ELF-1 (cell line): ENCODE measurements around the gene GPR108.
A peak's percentile ranks its signal among the peaks of the same experiment; 100 is the strongest.
"Not testable (repeated sequence)": the region's sequence is repeated elsewhere in the genome, so short reads cannot be mapped to it uniquely, and the experiment has no call there.

Experiments
- DNase-seq: peaks from one replicate; pipeline ENCODE4 v3.0.0-alpha.2; 2016; ENCODE audit warnings: low read depth, low spot score

GPR108 gene

GRCh38 chr19:6737284-6737872, at the start of gene GPR108:
GPR108 (minus strand) TSS chr19:6737580; CDS start chr19:6737576, 4 bp downstream.
- peak; percentile 100 for DNase-seq

GRCh38 chr19:6779206-6779605, 41.8 kb upstream of the GPR108 start:
- DNase-seq = no peak

DNA sequence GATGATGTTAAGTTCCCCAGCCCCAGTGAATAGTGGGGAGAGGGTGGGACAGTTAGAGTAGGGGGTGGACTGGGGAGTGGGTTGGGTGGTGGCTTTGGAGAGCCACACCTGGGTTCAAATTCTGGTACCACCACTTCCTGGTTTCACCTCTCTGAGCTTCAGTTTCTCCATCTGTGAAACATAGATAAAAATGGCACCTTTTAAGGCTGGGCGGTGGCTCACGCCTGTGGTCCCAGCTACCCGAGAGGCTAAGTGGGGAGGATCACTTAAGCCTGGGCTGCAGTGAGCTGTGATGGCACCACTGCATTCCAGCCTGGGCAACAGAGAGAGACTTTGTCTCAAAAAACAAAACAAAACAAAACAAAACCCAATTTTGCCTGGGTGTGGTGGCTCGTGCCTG, 41.0 kb upstream of the GPR108 start:
- no peak for DNase-seq

- DNase-seq = no peak
Observed at GRCh38 chr19:6777434-6777833, 40.1 kb upstream of the GPR108 start.

- no peak for DNase-seq
Observed at GRCh38 chr19:6776999-6777398, 39.6 kb upstream of the GPR108 start.

DNA sequence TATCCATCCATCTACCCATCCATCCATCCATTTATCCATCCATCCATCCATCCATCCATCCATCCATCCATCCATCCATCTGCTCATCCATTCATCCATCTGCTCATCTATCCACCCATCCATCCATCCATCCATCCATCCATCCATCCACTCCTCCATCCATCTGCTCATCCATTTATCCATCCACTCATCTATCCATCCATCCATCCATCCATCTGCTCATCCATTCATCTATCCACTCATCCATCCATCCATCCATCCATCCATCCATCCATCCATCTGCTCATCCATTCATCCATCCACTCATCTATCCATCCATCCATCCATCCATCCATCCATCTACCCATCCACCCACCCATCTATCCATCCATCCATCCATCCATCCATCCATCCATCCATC, 38.7 kb upstream of the GPR108 start:
- not testable (repeated sequence) for DNase-seq

DNA sequence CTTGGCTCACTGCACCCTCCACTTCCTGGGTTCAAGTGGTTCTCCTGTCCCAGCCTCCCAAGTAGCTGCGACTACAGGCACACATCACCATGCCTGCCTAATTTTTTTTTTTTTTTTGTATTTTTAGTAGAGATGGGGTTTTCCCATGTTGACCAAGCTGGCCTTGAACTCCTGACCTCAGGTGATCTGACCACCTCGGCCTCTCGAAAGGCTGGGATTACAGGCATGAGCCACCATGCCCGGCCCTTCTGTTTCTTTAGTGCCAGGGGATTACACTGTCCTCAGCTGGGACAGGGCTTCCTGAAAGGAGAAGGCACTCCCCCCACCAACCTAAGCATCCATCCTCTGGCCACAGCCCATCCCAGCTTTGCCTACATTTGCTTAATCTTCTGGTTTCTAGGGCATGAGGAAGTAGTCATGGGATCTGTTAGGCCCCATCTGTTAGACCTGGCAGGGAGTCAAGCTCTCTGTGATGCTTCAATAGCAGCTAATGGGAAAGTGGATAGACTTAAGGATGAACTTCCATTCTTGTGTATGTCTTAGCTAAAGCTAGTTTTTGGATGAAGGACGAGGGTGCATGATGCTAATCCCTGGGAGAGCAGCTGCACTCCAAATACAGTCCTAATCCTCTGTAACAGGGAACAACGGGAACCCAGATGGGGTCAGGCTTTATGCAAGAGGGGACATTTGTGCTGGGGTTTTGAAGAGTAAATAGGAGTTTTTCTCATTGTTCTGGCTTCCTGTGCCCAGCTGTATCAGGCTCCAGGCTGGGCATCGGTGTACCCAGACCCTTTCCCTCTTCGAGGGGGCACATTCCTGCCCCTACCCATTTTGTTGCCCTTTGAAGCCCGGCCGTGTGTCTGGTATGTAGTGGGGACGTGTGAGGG, 37.7 kb upstream of the GPR108 start:
- DNase-seq = no peak

DNA sequence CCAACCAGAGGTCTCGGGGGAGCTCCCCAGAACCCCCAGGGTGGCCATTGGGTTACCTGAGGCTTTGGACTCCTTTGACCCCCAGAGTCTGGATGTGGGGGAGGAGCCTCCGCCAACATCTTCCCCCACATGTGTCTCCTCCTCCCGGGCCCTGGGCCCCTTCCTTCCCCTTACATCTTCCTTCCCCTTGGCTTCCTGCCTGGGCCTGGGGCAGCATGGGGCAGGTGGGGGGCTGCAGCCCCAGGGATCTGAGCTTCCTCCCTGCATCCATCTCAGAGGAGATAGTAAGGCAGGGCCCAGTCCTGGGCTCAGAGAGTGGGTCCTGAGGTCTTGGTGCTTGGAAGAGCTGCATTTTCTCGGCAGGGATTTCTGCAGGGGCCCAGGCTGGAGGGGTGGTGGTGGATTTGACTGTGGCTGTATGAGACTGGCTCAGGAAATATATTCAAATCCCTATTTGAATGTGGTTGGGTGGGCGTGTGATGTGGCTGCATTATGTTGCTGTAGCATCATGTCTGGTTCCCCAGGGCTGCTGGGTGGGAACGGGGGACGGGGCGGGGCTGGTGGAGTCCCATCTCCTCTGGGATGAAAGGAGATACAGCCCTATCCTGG, 36.0 kb upstream of the GPR108 start:
- no peak for DNase-seq

DNA sequence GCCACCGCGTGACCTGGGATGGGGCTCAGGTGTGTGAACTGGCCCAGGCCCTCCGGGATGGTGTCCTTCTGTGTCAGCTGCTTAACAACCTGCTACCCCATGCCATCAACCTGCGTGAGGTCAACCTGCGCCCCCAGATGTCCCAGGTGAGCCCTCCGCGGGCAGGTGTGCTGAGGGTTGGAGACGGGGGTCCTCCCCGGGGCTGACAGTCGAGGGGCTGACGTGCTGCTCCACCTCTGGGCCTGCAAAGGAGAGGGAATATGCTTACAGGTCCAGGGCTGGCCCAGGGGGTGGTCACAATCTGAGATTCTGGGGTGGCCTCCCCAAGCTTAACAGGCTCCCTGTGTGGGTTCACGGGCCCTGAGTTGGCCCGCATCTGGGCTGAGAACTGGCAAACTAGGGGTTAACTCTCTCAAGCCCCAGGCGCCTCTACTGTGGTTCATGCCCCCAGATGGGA, 35.5 kb upstream of the GPR108 start:
- DNase-seq = no peak

DNA sequence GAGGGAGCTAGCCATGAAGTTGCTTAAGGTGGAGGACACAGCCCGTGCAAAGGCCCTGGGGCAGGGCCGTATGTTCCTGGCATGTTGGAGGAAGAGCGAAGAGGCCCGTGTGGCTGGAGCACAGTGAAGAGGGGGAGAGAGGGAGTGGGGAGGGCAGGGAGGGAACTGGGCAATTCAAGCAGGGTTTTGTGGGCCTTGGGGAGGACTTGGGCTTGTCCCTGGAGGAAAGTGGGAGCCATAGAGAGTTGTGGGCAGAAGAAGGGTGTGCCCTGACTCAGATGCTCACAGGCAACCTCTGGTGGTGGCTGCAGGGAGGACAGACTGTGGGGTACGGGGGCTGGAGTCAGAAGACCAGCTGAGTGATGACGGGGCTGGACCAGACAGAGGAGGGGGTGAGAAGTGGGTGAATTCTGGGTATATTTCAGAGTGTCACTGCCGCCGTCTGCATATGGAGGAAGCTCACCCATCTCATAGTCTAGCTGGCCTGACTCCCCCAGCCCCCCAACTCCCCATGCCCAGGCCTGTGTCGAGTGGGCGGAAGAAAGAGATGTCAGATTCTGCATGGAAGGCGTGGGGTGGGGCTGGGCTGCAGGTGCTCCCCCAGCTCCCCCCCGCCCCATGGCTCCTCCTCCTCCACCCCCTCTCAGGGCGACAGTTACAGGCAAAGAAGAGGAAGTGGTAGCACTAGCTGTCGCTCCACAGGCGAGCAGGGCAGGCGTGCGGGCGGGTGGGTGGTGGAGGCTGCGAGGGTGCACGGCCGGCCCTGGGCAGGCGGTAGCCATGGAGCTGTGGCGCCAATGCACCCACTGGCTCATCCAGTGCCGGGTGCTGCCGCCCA, 34.9 kb upstream of the GPR108 start, which contains the start of gene VAV1:
TSS of gene VAV1 (plus strand) at position 681 of the 838 bp plus-strand sequence. CDS start at position 781, 100 bp downstream.
- DNase-seq = no peak

DNA sequence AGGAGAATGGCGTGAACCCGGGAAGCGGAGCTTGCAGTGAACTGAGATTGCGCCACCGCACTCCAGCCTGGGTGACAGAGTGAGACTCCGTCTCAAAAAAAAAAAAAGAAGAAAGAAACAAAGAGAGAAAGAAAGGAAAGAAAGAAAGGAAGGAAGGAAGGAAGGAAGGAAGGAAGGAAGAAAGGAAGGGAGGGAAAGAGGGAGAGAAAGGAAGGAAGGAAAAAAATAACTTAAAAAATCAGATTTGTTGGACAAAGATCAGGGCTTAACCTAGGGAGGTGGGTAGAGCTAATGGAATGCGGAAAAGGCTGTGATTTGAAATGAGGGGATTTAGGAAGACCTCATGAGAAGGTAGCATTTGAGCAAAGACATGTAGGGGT, 34.3 kb upstream of the GPR108 start:
- not testable (repeated sequence) for DNase-seq

DNA sequence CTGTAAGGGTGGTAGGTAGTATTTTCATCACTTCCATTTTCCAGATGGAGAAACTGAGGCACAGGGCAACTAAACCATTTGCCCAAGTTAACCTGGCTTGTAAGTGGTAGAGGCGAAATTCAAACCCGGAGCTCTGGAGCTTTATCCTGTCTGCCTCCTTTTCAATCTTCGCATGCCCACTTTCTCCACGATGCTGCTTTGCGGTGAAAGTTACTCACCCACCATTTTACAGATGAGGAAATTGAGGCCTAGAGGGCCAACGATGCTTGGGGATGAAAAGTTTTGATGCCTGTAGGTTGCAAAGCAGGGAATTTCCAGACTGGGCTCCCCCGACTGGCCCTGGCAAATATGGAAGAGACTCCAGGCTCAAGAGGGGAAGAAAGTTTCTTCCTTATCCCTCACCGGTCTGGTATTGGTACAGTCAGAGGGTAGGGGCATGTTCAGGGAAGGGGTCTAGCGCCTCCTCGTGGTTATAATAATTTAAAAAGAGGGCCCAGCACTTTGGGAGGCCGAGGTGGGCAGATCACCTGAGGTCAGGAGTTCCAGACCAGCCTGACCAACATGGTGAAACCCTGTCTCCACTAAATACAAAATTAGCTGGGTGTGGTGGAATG, 31.7 kb upstream of the GPR108 start:
- DNase-seq = peak; percentile 85

GRCh38 chr19:6768236-6768785, 30.9 kb upstream of the GPR108 start:
- DNase-seq = no peak

GRCh38 chr19:6767357-6768235, 30.2 kb upstream of the GPR108 start, which contains the start of gene SH2D3A:
SH2D3A (minus strand) TSS chr19:6767435; CDS start chr19:6763748, 3,687 bp downstream.
- peak; percentile 97 for DNase-seq

DNA sequence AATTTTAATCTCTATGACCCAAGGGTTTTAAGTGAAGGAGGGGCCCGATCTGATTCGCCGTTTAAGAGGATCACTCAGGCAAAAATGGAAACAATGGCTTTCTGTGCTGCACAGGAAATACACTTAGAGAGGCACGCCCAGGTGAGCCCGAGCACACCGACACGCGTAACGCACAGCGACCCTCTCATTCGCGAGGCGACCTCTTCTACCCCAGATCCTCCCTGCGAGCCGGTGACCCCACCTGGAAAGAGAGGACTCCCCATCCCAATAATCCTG, 29.6 kb upstream of the GPR108 start:
- DNase-seq = no peak

DNA sequence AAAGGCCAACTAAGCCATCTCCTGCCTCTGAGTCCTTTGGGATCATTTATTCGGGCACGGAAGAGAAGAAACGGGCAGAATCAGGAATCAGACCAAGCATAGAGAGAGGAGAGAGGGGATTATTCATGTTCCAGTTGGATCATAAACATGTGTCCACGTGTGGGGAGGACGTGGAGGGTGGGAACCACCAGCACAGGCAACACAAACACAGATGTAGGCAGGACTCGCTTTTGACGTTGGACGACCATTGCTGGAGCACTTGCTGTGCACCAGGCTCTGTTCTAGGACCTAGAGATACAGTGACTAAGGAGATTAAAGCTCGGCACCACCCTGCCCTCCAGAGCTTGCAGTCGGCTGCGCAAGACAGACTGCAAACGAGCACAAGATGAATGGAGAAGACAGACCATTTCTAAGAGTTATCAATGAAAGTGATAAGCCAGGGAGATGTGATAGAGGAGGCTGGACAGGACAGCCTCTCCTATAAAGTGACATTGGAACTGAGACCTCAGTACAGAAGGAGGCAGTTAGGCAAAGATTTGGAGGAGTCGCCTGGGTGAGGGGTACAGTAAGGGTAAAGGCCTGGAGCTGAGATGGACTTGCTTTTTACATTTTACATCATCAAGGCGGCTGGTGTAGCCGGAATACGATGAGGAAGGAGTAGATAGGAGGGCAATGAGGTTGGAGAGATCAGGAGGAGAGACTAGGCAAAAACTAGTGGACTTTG, 29.1 kb upstream of the GPR108 start:
- peak; percentile 46 for DNase-seq

- DNase-seq = peak; percentile 94
Observed at GRCh38 chr19:6765738-6766356, 28.5 kb upstream of the GPR108 start.

GRCh38 chr19:6762253-6762797, 24.9 kb upstream of the GPR108 start:
- DNase-seq = not testable (repeated sequence)
